ENCODE results near the gene RYR1.
"Not testable (repeated sequence)": the region's sequence is repeated elsewhere in the genome, so short reads cannot be mapped to it uniquely, and the experiment has no call there.

The RYR1 gene

DNA sequence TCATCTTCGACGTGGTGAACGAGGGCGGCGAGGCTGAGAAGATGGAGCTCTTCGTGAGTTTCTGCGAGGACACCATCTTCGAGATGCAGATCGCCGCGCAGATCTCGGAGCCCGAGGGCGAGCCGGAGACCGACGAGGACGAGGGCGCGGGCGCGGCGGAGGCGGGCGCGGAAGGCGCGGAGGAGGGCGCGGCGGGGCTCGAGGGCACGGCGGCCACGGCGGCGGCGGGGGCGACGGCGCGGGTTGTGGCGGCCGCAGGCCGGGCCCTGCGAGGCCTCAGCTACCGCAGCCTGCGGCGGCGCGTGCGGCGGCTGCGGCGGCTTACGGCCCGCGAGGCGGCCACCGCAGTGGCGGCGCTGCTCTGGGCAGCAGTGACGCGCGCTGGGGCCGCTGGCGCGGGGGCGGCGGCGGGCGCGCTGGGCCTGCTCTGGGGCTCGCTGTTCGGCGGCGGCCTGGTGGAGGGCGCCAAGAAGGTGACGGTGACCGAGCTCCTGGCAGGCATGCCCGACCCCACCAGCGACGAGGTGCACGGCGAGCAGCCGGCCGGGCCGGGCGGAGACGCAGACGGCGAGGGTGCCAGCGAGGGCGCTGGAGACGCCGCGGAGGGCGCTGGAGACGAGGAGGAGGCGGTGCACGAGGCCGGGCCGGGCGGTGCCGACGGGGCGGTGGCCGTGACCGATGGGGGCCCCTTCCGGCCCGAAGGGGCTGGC lies 131.6 kb downstream of the RYR1 start:
- Histone ChIP-seq H3K36me3 (no peaks in the 10 kb centered on the region), H3K27me3 (peaks cover 19% of the 10 kb centered on the region), H3K9me3 (no peaks in the 10 kb centered on the region), H3K4me1 (no peaks in the 10 kb centered on the region), H3K4me3 (ENCODE audit: low read depth, low read length) (no peak overlapping the region)
- TF ChIP-seq, protein P1, sequence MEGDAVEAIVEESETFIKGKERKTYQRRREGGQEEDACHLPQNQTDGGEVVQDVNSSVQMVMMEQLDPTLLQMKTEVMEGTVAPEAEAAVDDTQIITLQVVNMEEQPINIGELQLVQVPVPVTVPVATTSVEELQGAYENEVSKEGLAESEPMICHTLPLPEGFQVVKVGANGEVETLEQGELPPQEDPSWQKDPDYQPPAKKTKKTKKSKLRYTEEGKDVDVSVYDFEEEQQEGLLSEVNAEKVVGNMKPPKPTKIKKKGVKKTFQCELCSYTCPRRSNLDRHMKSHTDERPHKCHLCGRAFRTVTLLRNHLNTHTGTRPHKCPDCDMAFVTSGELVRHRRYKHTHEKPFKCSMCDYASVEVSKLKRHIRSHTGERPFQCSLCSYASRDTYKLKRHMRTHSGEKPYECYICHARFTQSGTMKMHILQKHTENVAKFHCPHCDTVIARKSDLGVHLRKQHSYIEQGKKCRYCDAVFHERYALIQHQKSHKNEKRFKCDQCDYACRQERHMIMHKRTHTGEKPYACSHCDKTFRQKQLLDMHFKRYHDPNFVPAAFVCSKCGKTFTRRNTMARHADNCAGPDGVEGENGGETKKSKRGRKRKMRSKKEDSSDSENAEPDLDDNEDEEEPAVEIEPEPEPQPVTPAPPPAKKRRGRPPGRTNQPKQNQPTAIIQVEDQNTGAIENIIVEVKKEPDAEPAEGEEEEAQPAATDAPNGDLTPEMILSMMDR (IDR thresholded peaks at IDR 0.05; ENCODE audit: low read depth, low read length), result no peak
- DNase-seq, result peak; percentile 30

DNA sequence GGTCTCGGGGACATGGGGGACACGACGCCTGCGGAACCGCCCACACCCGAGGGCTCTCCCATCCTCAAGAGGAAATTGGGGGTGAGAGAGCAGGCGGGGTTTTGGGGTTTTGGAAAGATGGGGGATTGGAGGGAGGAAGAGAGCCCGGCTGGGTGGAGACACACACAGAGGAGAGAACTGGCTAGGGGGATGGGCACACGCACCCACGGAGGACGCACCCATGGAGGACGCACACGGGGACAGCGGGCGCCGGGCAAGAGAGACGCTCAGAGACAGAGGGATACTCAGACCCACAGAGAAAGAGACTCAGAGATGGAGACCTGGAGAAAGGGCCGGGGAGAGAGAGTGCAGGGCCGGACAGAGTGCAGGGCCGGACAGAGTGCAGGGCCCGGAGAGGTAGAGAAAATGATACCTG lies 132.2 kb downstream of the RYR1 start:
- Histone ChIP-seq H3K4me1 (no peaks in the 10 kb centered on the region), H3K4me3 (ENCODE audit: low read depth, low read length) (no peak overlapping the region), H3K9me3 (no peaks in the 10 kb centered on the region), H3K36me3 (no peaks in the 10 kb centered on the region), H3K27me3 (peaks cover 19% of the 10 kb centered on the region)
- DNase-seq, result no peak
- TF ChIP-seq, protein P1 (IDR thresholded peaks at IDR 0.05; ENCODE audit: low read depth, low read length), result no peak

DNA sequence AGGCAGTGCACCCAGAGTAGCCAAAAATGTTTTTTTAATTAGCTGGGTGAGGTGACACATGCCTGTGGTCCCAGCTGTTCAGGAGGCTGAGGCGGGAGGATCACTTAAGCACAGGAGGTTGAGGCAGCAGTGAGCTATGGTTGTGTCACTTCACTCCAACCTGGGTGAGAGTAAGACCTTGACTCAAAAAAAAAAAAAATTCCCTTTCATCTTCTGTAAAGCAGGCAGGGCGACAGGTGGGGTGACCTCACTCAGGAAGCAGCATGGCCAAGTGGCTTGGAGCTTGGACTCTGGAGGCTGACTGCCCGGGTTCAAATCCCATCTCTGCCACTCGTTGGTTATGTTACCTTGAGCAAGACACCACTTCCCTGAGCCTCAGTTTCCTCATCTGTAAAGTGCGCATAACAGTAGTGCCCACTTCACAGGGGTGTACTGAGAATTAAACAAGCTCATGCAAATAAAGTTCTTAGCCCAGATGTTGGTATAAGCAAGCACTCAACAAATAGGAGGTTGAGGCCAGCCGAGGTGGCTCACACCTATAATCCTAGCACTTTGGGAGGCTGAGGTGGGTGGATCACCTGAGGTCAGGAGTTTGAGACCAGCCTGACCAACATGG lies 136.0 kb downstream of the RYR1 start:
- peaks cover 16% of the 10 kb centered on the region for H3K27me3 ChIP-seq
- TF ChIP-seq, protein P1 (IDR thresholded peaks at IDR 0.05; ENCODE audit: low read depth, low read length), result no peak
- DNase-seq, result no peak
- H3K4me3 ChIP-seq (ENCODE audit: low read depth, low read length), result no peak overlapping the region
- no peaks in the 10 kb centered on the region for H3K4me1 ChIP-seq
- H3K36me3 ChIP-seq, result no peaks in the 10 kb centered on the region
- H3K9me3 ChIP-seq, result no peaks in the 10 kb centered on the region

DNA sequence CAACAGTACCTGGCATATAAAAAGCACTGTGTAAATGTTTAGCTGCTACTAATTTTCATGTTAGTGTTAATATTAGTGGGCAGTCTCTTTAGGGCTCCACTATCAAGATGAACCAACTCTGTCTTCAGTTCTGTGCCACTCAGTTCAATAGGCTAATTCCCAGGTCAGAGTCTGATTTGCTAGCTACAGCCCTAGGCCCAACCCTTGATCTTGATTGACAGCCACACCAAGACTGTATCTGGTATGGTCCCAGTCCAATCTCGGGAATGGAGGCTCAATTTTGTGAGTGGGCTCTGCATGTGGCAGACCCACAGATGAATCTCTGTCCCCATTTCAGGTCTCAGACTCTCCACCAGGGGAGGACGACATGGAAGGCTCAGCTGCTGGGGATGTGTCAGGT lies 138.2 kb downstream of the RYR1 start:
- no peaks in the 10 kb centered on the region for H3K36me3 ChIP-seq
- no peaks in the 10 kb centered on the region for H3K4me1 ChIP-seq
- TF ChIP-seq, protein P1 (IDR thresholded peaks at IDR 0.05; ENCODE audit: low read depth, low read length), result no peak
- no peaks in the 10 kb centered on the region for H3K9me3 ChIP-seq
- no peak for DNase-seq
- no peaks in the 10 kb centered on the region for H3K27me3 ChIP-seq
- no peak overlapping the region for H3K4me3 ChIP-seq (ENCODE audit: low read depth, low read length)

DNA sequence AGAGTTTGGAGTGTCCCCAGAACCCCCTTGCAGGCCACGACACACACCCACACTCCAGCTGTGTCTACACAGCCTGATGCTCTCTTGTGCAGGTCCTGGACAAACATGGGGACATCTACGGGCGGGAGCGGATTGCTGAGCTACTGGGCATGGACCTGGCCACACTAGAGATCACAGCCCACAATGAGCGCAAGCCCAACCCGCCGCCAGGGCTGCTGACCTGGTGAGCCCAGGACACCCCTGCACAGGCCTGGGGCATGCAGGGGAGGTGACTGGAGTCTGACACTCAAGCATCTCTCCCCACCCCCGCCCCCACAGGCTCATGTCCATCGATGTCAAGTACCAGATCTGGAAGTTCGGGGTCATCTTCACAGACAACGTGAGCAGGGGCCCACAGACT lies 144.3 kb downstream of the RYR1 start:
- no peaks in the 10 kb centered on the region for H3K9me3 ChIP-seq
- no peak overlapping the region for H3K4me3 ChIP-seq (ENCODE audit: low read depth, low read length)
- TF ChIP-seq, protein P1 (IDR thresholded peaks at IDR 0.05; ENCODE audit: low read depth, low read length), result no peak
- H3K36me3 ChIP-seq, result no peaks in the 10 kb centered on the region
- DNase-seq, result no peak
- no peaks in the 10 kb centered on the region for H3K27me3 ChIP-seq
- H3K4me1 ChIP-seq, result no peaks in the 10 kb centered on the region

DNA sequence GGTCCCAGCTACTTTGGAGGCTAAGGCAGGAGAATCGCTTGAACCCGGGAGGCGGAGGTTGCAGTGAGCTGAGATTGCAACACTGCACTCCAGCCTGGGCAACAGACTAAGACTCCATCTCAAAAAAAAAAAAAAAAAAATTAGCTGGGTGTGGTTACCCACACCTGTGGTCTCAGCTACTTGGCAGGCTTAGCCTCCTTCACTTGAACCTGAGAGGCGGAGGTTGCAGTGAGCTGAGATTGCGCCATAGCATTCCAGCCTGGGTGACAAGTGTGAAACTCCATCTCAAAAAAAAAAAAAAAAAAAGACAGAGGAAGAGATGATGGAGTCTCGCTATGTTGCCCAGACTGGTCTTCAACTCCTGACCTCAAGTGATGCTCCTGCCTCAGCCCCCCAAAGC lies 145.8 kb downstream of the RYR1 start:
- H3K9me3 ChIP-seq; H3K36me3 ChIP-seq; DNase-seq; H3K27me3 ChIP-seq; H3K4me3 ChIP-seq (ENCODE audit: low read depth, low read length); H3K4me1 ChIP-seq: not testable (repeated sequence)
